GM21367 (cell line): ENCODE results near the gene HSPA6.
"Not testable (repeated sequence)": the region's sequence is repeated elsewhere in the genome, so short reads cannot be mapped to it uniquely, and the experiment has no call there.

Experiments used
- ATAC-seq: cut with Tn5 transposase; IDR thresholded peaks from one replicate; pipeline ENCODE4 v1.9.1; 2021; ENCODE audit not compliant: unreplicated experiment

HSPA6 gene

GRCh38 chr1:161523817-161524741, at the start of gene HSPA6:
HSPA6 (plus strand) TSS chr1:161524540; CDS start chr1:161524659, 119 bp downstream.
- peak; percentile 46 for ATAC-seq

GRCh38 chr1:161477711-161478110, 46.6 kb upstream of the HSPA6 start:
- ATAC-seq = not testable (repeated sequence)

GRCh38 chr1:161478985-161479384, 45.4 kb upstream of the HSPA6 start:
- no peak for ATAC-seq

GRCh38 chr1:161480381-161481035, 43.8 kb upstream of the HSPA6 start:
- no peak for ATAC-seq

GRCh38 chr1:161481624-161482392, 42.5 kb upstream of the HSPA6 start:
- ATAC-seq = no peak

GRCh38 chr1:161482610-161483009, 41.7 kb upstream of the HSPA6 start:
- no peak for ATAC-seq

- ATAC-seq = no peak
Measured at GRCh38 chr1:161483361-161483760, 41.0 kb upstream of the HSPA6 start.

- ATAC-seq = no peak
Measured at GRCh38 chr1:161484613-161485012, 39.7 kb upstream of the HSPA6 start.

GRCh38 chr1:161486806-161487741, 37.3 kb upstream of the HSPA6 start:
- peak; percentile 47 for ATAC-seq

GRCh38 chr1:161491472-161491871, 32.9 kb upstream of the HSPA6 start:
- ATAC-seq = no peak

- ATAC-seq = no peak
Measured at GRCh38 chr1:161492827-161493226, 31.5 kb upstream of the HSPA6 start.

GRCh38 chr1:161494091-161494735, 30.1 kb upstream of the HSPA6 start:
- ATAC-seq = no peak

- ATAC-seq = no peak
Measured at GRCh38 chr1:161495490-161495889, 28.9 kb upstream of the HSPA6 start.

GRCh38 chr1:161497961-161498360, 26.4 kb upstream of the HSPA6 start:
- ATAC-seq = no peak

- ATAC-seq = no peak
Measured at GRCh38 chr1:161498646-161499045, 25.7 kb upstream of the HSPA6 start.

- ATAC-seq = no peak
Measured at GRCh38 chr1:161499099-161500039, 25.0 kb upstream of the HSPA6 start.

- no peak for ATAC-seq
Measured at GRCh38 chr1:161501234-161501633, 23.1 kb upstream of the HSPA6 start.

- ATAC-seq = no peak
Measured at GRCh38 chr1:161502181-161502580, 22.2 kb upstream of the HSPA6 start.
